Endothelial cell of umbilical vein (primary cell): Measurements from ENCODE around the gene TMED5. TPM values are rescaled to one million over a fixed set of nuclear protein-coding genes. Genes with fewer than 3 reads are reported as not detected.

Source experiments
- BruUV-seq: library from RNA; stranded (reverse); fragments of 400-500 nt; replicated peaks from 2 replicates; lab custom pipeline; 2021; lab: Mats Ljungman, UMichigan
- CTCF ChIA-PET: fragments of 300-600, 350-600 bp; sonication (Branson Sonifier 250); formaldehyde crosslinking; loops from one replicate; lab custom pipeline; 2021; ENCODE audit warnings: antibody characterized with exemption, inconsistent platforms; lab: Charles Lee
- POLR2A ChIA-PET: fragments of 300-600, 350-600 bp; sonication (Branson Sonifier 250); formaldehyde crosslinking; loops from one replicate; lab custom pipeline; 2021; ENCODE audit warnings: antibody characterized with exemption, inconsistent platforms; lab: Charles Lee
- DNase-seq: peaks from one replicate; pipeline ENCODE4 v3.0.0-alpha.2; 2011; ENCODE audit warnings: low read depth, low spot score
- FAIRE-seq: peaks from 2 replicates; lab custom pipeline; 2011; peaks lifted over from hg19 to GRCh38; lab: Jason Lieb, UNC
- H2AFZ ChIP-seq: 2 replicates; pipeline ENCODE4 v1.6.0; 2012; ENCODE audit warnings: low read depth, low read length, control low read depth, inconsistent platforms
- H3K27ac ChIP-seq: 2 replicates; pipeline ENCODE4 v1.5.1; 2011; ENCODE audit warnings: low read depth, mild to moderate bottlenecking, control low read depth, low read length, moderate library complexity; ENCODE audit not compliant: insufficient read depth
- H3K27me3 ChIP-seq, 2 experiments: 2 replicates each; pipeline versions ENCODE4 v1.6.0 to v1.6.1; 2011; ENCODE audit warnings: low read length in 2 of 2, mixed read lengths in 1 of 2; ENCODE audit not compliant: control insufficient read depth in 2 of 2, insufficient read depth in 2 of 2
- H3K36me3 ChIP-seq, 2 experiments: 2 replicates in 1 of 2; 3 replicates in 1 of 2; pipeline ENCODE4 v1.5.1; 2011; ENCODE audit warnings: low read length in 2 of 2, mild to moderate bottlenecking in 1 of 2, moderate library complexity in 1 of 2; ENCODE audit not compliant: control insufficient read depth in 2 of 2, insufficient read depth in 2 of 2; ENCODE audit errors: extremely low read depth in 1 of 2
- H3K4me1 ChIP-seq: 3 replicates; pipeline ENCODE4 v1.5.1; 2011; ENCODE audit warnings: mild to moderate bottlenecking, low read length; ENCODE audit not compliant: control insufficient read depth, insufficient read depth; ENCODE audit errors: extremely low read depth
- H3K4me2 ChIP-seq: 2 replicates; pipeline ENCODE4 v1.6.1; 2011; ENCODE audit warnings: low read length, control low read depth, mixed read lengths; ENCODE audit not compliant: insufficient read depth
- H3K4me3 ChIP-seq, 3 experiments: fragments of 200-600 bp in 1 of 3; sonication (generic), shearing (Covaris generic) in 1 of 3; replicated peaks in 1 of 3; 2 replicates each; pipeline ENCODE4 v1.5.1; 2011 to 2016; ENCODE audit warnings: control low read depth in 3 of 3, low read length in 3 of 3, mild to moderate bottlenecking in 2 of 3, inconsistent platforms in 1 of 3, low read depth in 1 of 3, moderate library complexity in 1 of 3; ENCODE audit not compliant: insufficient read depth in 1 of 3
- H3K79me2 ChIP-seq: 2 replicates; pipeline ENCODE4 v1.6.0; 2012; ENCODE audit warnings: low read length, inconsistent platforms; ENCODE audit not compliant: control insufficient read depth, insufficient read depth
- H3K9ac ChIP-seq: replicated peaks from 2 replicates; pipeline ENCODE3; 2011; ENCODE audit warnings: low read length, control low read depth; ENCODE audit not compliant: insufficient read depth; ENCODE audit errors: extremely low read depth
- H3K9me1 ChIP-seq: replicated peaks from 3 replicates; pipeline ENCODE4 v1.6.0; 2011; ENCODE audit warnings: mild to moderate bottlenecking, low read length; ENCODE audit not compliant: control insufficient read depth, insufficient read depth; ENCODE audit errors: extremely low read depth
- H3K9me3 ChIP-seq: replicated peaks from 2 replicates; pipeline ENCODE4 v1.5.1; 2012; ENCODE audit warnings: low read length, inconsistent platforms; ENCODE audit not compliant: control insufficient read depth, insufficient read depth
- H4K20me1 ChIP-seq: replicated peaks from 2 replicates; pipeline ENCODE3; 2011; ENCODE audit warnings: mild to moderate bottlenecking, low read length; ENCODE audit not compliant: control insufficient read depth, insufficient read depth; ENCODE audit errors: extremely low read depth
- EZH2 ChIP-seq: IDR thresholded peaks from 2 replicates; pipeline ENCODE4 v1.6.1; 2012; ENCODE audit warnings: borderline replicate concordance, low read depth, mild to moderate bottlenecking, moderate library complexity, low read length, inconsistent platforms; ENCODE audit not compliant: severe bottlenecking
- FOS ChIP-seq: IDR thresholded peaks from 2 replicates; pipeline ENCODE4 v1.6.1; 2011; ENCODE audit warnings: mild to moderate bottlenecking, low read length, moderate library complexity, borderline replicate concordance; ENCODE audit not compliant: insufficient read depth
- GATA2 ChIP-seq: IDR thresholded peaks from 2 replicates; pipeline ENCODE4 v1.7.0; 2011; ENCODE audit warnings: low read depth, mild to moderate bottlenecking, moderate library complexity, mixed read lengths, low read length; ENCODE audit not compliant: insufficient read length, insufficient read depth
- JUN ChIP-seq: IDR thresholded peaks from 2 replicates; pipeline ENCODE4 v1.6.1; 2011; ENCODE audit warnings: borderline replicate concordance, low read depth; ENCODE audit not compliant: insufficient read length, insufficient read depth
- MYC ChIP-seq: IDR thresholded peaks from one replicate; pipeline ENCODE4 v1.6.1; 2011; ENCODE audit warnings: mild to moderate bottlenecking, low read depth, low read length
- POLR2A ChIP-seq: IDR thresholded peaks from 2 replicates; pipeline ENCODE4 v1.6.1; 2012; ENCODE audit warnings: low read depth, mild to moderate bottlenecking, control low read depth, low read length
- POLR2AphosphoS5 ChIP-seq: IDR thresholded peaks from 2 replicates; pipeline ENCODE4 v1.6.1; 2012; ENCODE audit warnings: low read depth, mild to moderate bottlenecking, control low read depth, low read length, moderate library complexity; ENCODE audit not compliant: insufficient read depth
- dilution Hi-C: fragments of 300-500 bp; cut with MboI; formaldehyde crosslinking; loops from one replicate; pipeline ENCODE4 v1.15.0; 2019; ENCODE audit warnings: low sequenced_read_pairs; ENCODE audit not compliant: extremely low pct_ligation_motif_present
- intact Hi-C: fragments of 100-400 bp; cut with micrococcal nuclease; formaldehyde crosslinking; loops from one replicate; pipeline ENCODE4 v1.10.0; 2022
- polyA plus RNA-seq, 4 experiments: library from polyadenylated mRNA; depleted of rRNA in 3 of 4; stranded (reverse) in 3 of 4; unstranded in 1 of 4; fragments of >200 nt; gene quantifications; 2 replicates each; pipeline versions ENCODE4 v1.2.1 to v1.2.3, GENCODE V29; 2011 to 2012; ENCODE audit warnings: missing spikeins in 1 of 4
- total RNA-seq: library from RNA; stranded (reverse); gene quantifications from 2 replicates; pipeline ENCODE4 v1.2.3, GENCODE V29; 2021
- TF ChIP-seq, protein P1 (sequence below), 2 donors: IDR thresholded peaks; 1 replicate in 1 of 2; 2 replicates in 1 of 2; pipeline ENCODE4 v1.5.1; 2011; ENCODE audit warnings: low read length in 2 of 2, mild to moderate bottlenecking in 2 of 2, moderate library complexity in 2 of 2, control low read depth in 1 of 2, inconsistent platforms in 1 of 2, low read depth in 1 of 2; ENCODE audit not compliant: insufficient read depth in 1 of 2; ENCODE audit errors: extremely low read depth in 1 of 2
- TF ChIP-seq, protein P2 (sequence below): IDR thresholded peaks from 2 replicates; pipeline ENCODE4 v1.6.1; 2011; ENCODE audit not compliant: insufficient read depth, insufficient read length

Gene TMED5
- total and polyA plus RNA-seq, 2 donors (not counting 3 experiments of a cell fraction or from before 2014, with no cell fraction given), result 24.2 to 51.2 TPM

GRCh38 chr1:93124556-93125355 lies 55.5 kb downstream of the TMED5 start:
- POLR2A ChIA-PET, result no interaction called here
- TF ChIP-seq POLR2A (no peak), GATA2 (no peak), POLR2AphosphoS5 (no peak), EZH2 (no peak), JUN (no peak), MYC (no peak), FOS (no peak)
- TF ChIP-seq, protein P1, sequence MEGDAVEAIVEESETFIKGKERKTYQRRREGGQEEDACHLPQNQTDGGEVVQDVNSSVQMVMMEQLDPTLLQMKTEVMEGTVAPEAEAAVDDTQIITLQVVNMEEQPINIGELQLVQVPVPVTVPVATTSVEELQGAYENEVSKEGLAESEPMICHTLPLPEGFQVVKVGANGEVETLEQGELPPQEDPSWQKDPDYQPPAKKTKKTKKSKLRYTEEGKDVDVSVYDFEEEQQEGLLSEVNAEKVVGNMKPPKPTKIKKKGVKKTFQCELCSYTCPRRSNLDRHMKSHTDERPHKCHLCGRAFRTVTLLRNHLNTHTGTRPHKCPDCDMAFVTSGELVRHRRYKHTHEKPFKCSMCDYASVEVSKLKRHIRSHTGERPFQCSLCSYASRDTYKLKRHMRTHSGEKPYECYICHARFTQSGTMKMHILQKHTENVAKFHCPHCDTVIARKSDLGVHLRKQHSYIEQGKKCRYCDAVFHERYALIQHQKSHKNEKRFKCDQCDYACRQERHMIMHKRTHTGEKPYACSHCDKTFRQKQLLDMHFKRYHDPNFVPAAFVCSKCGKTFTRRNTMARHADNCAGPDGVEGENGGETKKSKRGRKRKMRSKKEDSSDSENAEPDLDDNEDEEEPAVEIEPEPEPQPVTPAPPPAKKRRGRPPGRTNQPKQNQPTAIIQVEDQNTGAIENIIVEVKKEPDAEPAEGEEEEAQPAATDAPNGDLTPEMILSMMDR (IDR thresholded peaks at IDR 0.05; ENCODE audit: extremely low read depth in 1 of 2, insufficient read depth in 1 of 2, low read depth in 1 of 2, low read length in 2 of 2), result no peak
- TF ChIP-seq, protein P2, sequence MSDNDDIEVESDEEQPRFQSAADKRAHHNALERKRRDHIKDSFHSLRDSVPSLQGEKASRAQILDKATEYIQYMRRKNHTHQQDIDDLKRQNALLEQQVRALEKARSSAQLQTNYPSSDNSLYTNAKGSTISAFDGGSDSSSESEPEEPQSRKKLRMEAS, result no peak
- CTCF ChIA-PET, result no interaction called here
- no peaks in the 10 kb centered on the region for H3K9me3 ChIP-seq
- H3K36me3 ChIP-seq, result peaks cover 1 to 9% of the 10 kb centered on the region in 2 experiments
- BruUV-seq, result no TSS peak
- H2AFZ ChIP-seq, result no peak overlapping the region
- H3K4me2 ChIP-seq, result no peak overlapping the region
- H3K4me1 ChIP-seq, result peaks cover 11% of the 10 kb centered on the region
- no peaks in the 10 kb centered on the region for H3K9me1 ChIP-seq
- no peak for DNase-seq
- no peak overlapping the region for H3K9ac ChIP-seq
- intact Hi-C loops (no loop called here), dilution Hi-C loops (no loop called here)
- H3K27me3 ChIP-seq, result no peaks in the 10 kb centered on the region
- no peak overlapping the region for H3K4me3 ChIP-seq
- H3K27ac ChIP-seq, result no peak overlapping the region
- no peaks in the 10 kb centered on the region for H3K79me2 ChIP-seq
- H4K20me1 ChIP-seq, result no peaks in the 10 kb centered on the region
- FAIRE-seq, result no peak
